Caco-2 (cell line): Measurements from ENCODE around the gene SLC44A4. TPM values are rescaled to one million over a fixed set of nuclear protein-coding genes. Genes with fewer than 3 reads are reported as not detected.

Experiments used
- BruUV-seq: library from RNA; stranded (reverse); fragments of 400-500 nt; replicated peaks from 2 replicates; lab custom pipeline; 2021; lab: Mats Ljungman, UMichigan
- CTCF ChIA-PET: fragments of 300-600 bp; sonication (Branson Sonifier 250); formaldehyde crosslinking; loops from one replicate; lab custom pipeline; 2022; ENCODE audit warnings: antibody characterized with exemption; lab: Charles Lee
- POLR2A ChIA-PET: fragments of 300-600 bp; sonication (Branson Sonifier 250); formaldehyde crosslinking; loops from one replicate; lab custom pipeline; 2022; ENCODE audit warnings: antibody characterized with exemption; lab: Charles Lee
- DNase-seq, 2 experiments: peaks; one replicate each; pipeline versions ENCODE4 v3.0.0 to v3.0.0-alpha.2; 2020 to 2022
- H3K27me3 ChIP-seq: replicated peaks from 2 replicates; pipeline ENCODE4 v1.6.0; 2011; ENCODE audit warnings: low read length; ENCODE audit not compliant: control insufficient read depth, insufficient read depth
- H3K36me3 ChIP-seq: 2 replicates; pipeline ENCODE4 v1.5.1; 2011; ENCODE audit warnings: low read length; ENCODE audit not compliant: control insufficient read depth, insufficient read depth
- H3K4me1 ChIP-seq: fragments of 250-450 bp; sonication (Bioruptor Pico); 2 replicates; pipeline ENCODE4 v1.5.1; 2020; ENCODE audit warnings: mild to moderate bottlenecking
- H3K4me3 ChIP-seq: 2 replicates; pipeline ENCODE4 v1.5.1; 2011; ENCODE audit warnings: low read depth, mild to moderate bottlenecking, control low read depth, low read length
- H3K9me3 ChIP-seq: fragments of 250-450 bp; sonication (Bioruptor Pico); 2 replicates; pipeline ENCODE4 v1.5.1; 2020; ENCODE audit warnings: mild to moderate bottlenecking, moderate library complexity
- H3K27ac Mint-ChIP-seq: one replicate; pipeline ENCODE4 v1.8.0; 2022; ENCODE audit warnings: mixed read lengths; ENCODE audit not compliant: unreplicated experiment
- H3K27me3 Mint-ChIP-seq: one replicate; pipeline ENCODE4 v1.8.0; 2022; ENCODE audit warnings: mixed read lengths; ENCODE audit not compliant: insufficient read depth, unreplicated experiment
- H3K36me3 Mint-ChIP-seq: one replicate; pipeline ENCODE4 v1.8.0; 2022; ENCODE audit warnings: mild to moderate bottlenecking, mixed read lengths; ENCODE audit not compliant: insufficient read depth, unreplicated experiment
- H3K4me1 Mint-ChIP-seq: one replicate; pipeline ENCODE4 v1.8.0; 2022; ENCODE audit warnings: low read depth, mixed read lengths; ENCODE audit not compliant: unreplicated experiment
- H3K4me3 Mint-ChIP-seq: one replicate; pipeline ENCODE4 v1.8.0; 2022; ENCODE audit warnings: mild to moderate bottlenecking, moderate library complexity, mixed read lengths; ENCODE audit not compliant: unreplicated experiment
- H3K9me3 Mint-ChIP-seq: one replicate; pipeline ENCODE4 v1.8.0; 2022; ENCODE audit warnings: mixed read lengths; ENCODE audit not compliant: unreplicated experiment
- CTCF ChIP-seq, 2 experiments: fragments of 200-600 bp in 1 of 2; IDR thresholded peaks; 1 replicate in 1 of 2; 2 replicates in 1 of 2; pipeline versions ENCODE4 v1.5.1 to v1.8.0; 2011 to 2022; ENCODE audit warnings: antibody characterized with exemption in 1 of 2, control low read depth in 1 of 2, inconsistent platforms in 1 of 2, low read depth in 1 of 2, low read length in 1 of 2, mild to moderate bottlenecking in 1 of 2, moderate library complexity in 1 of 2; ENCODE audit not compliant: insufficient read depth in 1 of 2, severe bottlenecking in 1 of 2, unreplicated experiment in 1 of 2
- intact Hi-C: fragments of 100-400 bp; cut with micrococcal nuclease; formaldehyde crosslinking; loops from one replicate; pipeline ENCODE4 v1.10.0; 2022; ENCODE audit not compliant: unreplicated experiment
- total RNA-seq: library from RNA; stranded (reverse); gene quantifications from 2 replicates; pipeline ENCODE4 v1.2.3, GENCODE V29; 2022

Gene SLC44A4
- total RNA-seq, 1 experiment from 2014 or later, result 0.57 TPM

- Mint-ChIP-seq H3K4me3 (no peak overlapping the region), H3K4me1 (peaks cover 8% of the 10 kb centered on the region), H3K36me3 (peaks cover 6% of the 10 kb centered on the region), H3K9me3 (no peaks in the 10 kb centered on the region), H3K27me3 (no peaks in the 10 kb centered on the region), H3K27ac (no peak overlapping the region)
- ChIA-PET POLR2A (no interaction called here), CTCF (interaction anchor here (0.6 to 1.5 kb wide), 2 partner anchors 11 to 16 kb away, joined by 3 to 4 read pairs; partner anchors contain the start of gene NEU1)
- no peak for DNase-seq
- Histone ChIP-seq H3K27me3 (no peaks in the 10 kb centered on the region), H3K9me3 (no peaks in the 10 kb centered on the region), H3K4me1 (peaks cover 15% of the 10 kb centered on the region; the same call in 1 of the 2 replicates), H3K4me3 (no peak overlapping the region), H3K36me3 (no peaks in the 10 kb centered on the region)
- BruUV-seq, result no TSS peak
- intact Hi-C loops, result no loop called here
- TF ChIP-seq CTCF (IDR thresholded peaks at IDR 0.05; ENCODE audit: insufficient read depth in 1 of 2, low read depth in 1 of 2, low read length in 1 of 2, severe bottlenecking in 1 of 2, unreplicated experiment in 1 of 2), result no peak
These were observed 4.6 kb downstream of the SLC44A4 start for GRCh38 chr6:31874084-31874670.

GRCh38 chr6:31871046-31871659 lies 7.6 kb downstream of the SLC44A4 start:
- H3K4me1 ChIP-seq, result no peaks in the 10 kb centered on the region
- no peaks in the 10 kb centered on the region for H3K9me3 ChIP-seq
- H3K27me3 ChIP-seq, result no peaks in the 10 kb centered on the region
- Mint-ChIP-seq H3K4me3 (no peak overlapping the region), H3K27me3 (no peaks in the 10 kb centered on the region), H3K36me3 (peaks cover 6% of the 10 kb centered on the region), H3K9me3 (no peaks in the 10 kb centered on the region), H3K4me1 (no peaks in the 10 kb centered on the region), H3K27ac (no peak overlapping the region)
- H3K36me3 ChIP-seq, result no peaks in the 10 kb centered on the region
- TF ChIP-seq CTCF (IDR thresholded peaks at IDR 0.05; ENCODE audit: insufficient read depth in 1 of 2, low read depth in 1 of 2, low read length in 1 of 2, severe bottlenecking in 1 of 2, unreplicated experiment in 1 of 2), result no peak
- POLR2A ChIA-PET, result no interaction called here
- BruUV-seq, result no TSS peak
- CTCF ChIA-PET, result no interaction called here
- intact Hi-C loops, result no loop called here
- no peak overlapping the region for H3K4me3 ChIP-seq
- no peak for DNase-seq

GRCh38 chr6:31870385-31870921 lies 8.3 kb downstream of the SLC44A4 start:
- no peaks in the 10 kb centered on the region for H3K9me3 ChIP-seq
- Mint-ChIP-seq H3K4me1 (peaks cover 6% of the 10 kb centered on the region), H3K4me3 (no peak overlapping the region), H3K27me3 (no peaks in the 10 kb centered on the region), H3K27ac (no peak overlapping the region), H3K36me3 (peaks cover 6% of the 10 kb centered on the region), H3K9me3 (no peaks in the 10 kb centered on the region)
- intact Hi-C loops, result no loop called here
- no peak for DNase-seq
- POLR2A ChIA-PET, result no interaction called here
- no peaks in the 10 kb centered on the region for H3K36me3 ChIP-seq
- no peak for TF ChIP-seq CTCF (IDR thresholded peaks at IDR 0.05; ENCODE audit: insufficient read depth in 1 of 2, low read depth in 1 of 2, low read length in 1 of 2, severe bottlenecking in 1 of 2, unreplicated experiment in 1 of 2)
- H3K4me1 ChIP-seq, result peaks cover 1% of the 10 kb centered on the region; the same call in 1 of the 2 replicates
- no peak overlapping the region for H3K4me3 ChIP-seq
- H3K27me3 ChIP-seq, result no peaks in the 10 kb centered on the region
- BruUV-seq, result no TSS peak
- CTCF ChIA-PET, result no interaction called here
